HG03432 (cell line): Measurements from ENCODE around the gene KLHDC10.
"Not testable (repeated sequence)": the region's sequence is repeated elsewhere in the genome, so short reads cannot be mapped to it uniquely, and the experiment has no call there.

ENCODE experiments used
- ATAC-seq: cut with Tn5 transposase; IDR thresholded peaks from one replicate; pipeline ENCODE4 v1.9.1; 2021; ENCODE audit warnings: mild to moderate bottlenecking, moderate library complexity; ENCODE audit not compliant: unreplicated experiment

KLHDC10 gene

GRCh38 chr7:130069978-130070860 lies at the start of gene KLHDC10:
TSS of gene KLHDC10 (plus strand) at chr7:130070534. CDS start at chr7:130070644, 110 bp downstream.
- peak; percentile 96 for ATAC-seq

- ATAC-seq, result no peak
These were observed 49.1 kb upstream of the KLHDC10 start for GRCh38 chr7:130021105-130021834.

GRCh38 chr7:130022115-130022514 lies 48.2 kb upstream of the KLHDC10 start:
- no peak for ATAC-seq

GRCh38 chr7:130022623-130023175 lies 47.6 kb upstream of the KLHDC10 start:
- no peak for ATAC-seq

GRCh38 chr7:130024390-130024789 lies 45.9 kb upstream of the KLHDC10 start:
- no peak for ATAC-seq

- ATAC-seq, result no peak
These were observed 37.6 kb upstream of the KLHDC10 start for GRCh38 chr7:130032698-130033097.

- ATAC-seq, result no peak
These were observed 32.6 kb upstream of the KLHDC10 start for GRCh38 chr7:130037703-130038102.

- no peak for ATAC-seq
These were observed 29.8 kb upstream of the KLHDC10 start for GRCh38 chr7:130040576-130040975.

- ATAC-seq, result no peak
These were observed 22.5 kb upstream of the KLHDC10 start for GRCh38 chr7:130047831-130048230.

- no peak for ATAC-seq
These were observed 21.4 kb upstream of the KLHDC10 start for GRCh38 chr7:130048906-130049305.

- ATAC-seq, result not testable (repeated sequence)
These were observed 18.1 kb upstream of the KLHDC10 start for GRCh38 chr7:130052250-130052649.

GRCh38 chr7:130055198-130055597 lies 15.1 kb upstream of the KLHDC10 start:
- not testable (repeated sequence) for ATAC-seq

- ATAC-seq, result no peak
These were observed 8.1 kb upstream of the KLHDC10 start for GRCh38 chr7:130062246-130062645.

GRCh38 chr7:130063036-130063435 lies 7.3 kb upstream of the KLHDC10 start:
- ATAC-seq, result no peak

- ATAC-seq, result not testable (repeated sequence)
These were observed 5.8 kb upstream of the KLHDC10 start for GRCh38 chr7:130064580-130064926.

- ATAC-seq, result no peak
These were observed 4.7 kb upstream of the KLHDC10 start for GRCh38 chr7:130065500-130066152.

- ATAC-seq, result no peak
These were observed 956 bp upstream of the KLHDC10 start for GRCh38 chr7:130069179-130069977.

GRCh38 chr7:130070861-130071622 lies 708 bp downstream of the KLHDC10 start:
- peak; percentile 12 for ATAC-seq
